A673 (cell line): ENCODE data around the gene GCGR. TPM values are rescaled to one million over a fixed set of nuclear protein-coding genes. Genes with fewer than 3 reads are reported as not detected.

ENCODE experiments used
- BruUV-seq: library from RNA; stranded (reverse); fragments of 400-500 nt; replicated peaks from 2 replicates; lab custom pipeline; 2021; lab: Mats Ljungman, UMichigan
- CTCF ChIA-PET: fragments of 300-600 bp; sonication (Branson Sonifier 250); formaldehyde crosslinking; loops from one replicate; lab custom pipeline; 2022; ENCODE audit warnings: antibody characterized with exemption; lab: Charles Lee
- POLR2A ChIA-PET: fragments of 300-600 bp; sonication (Branson Sonifier 250); formaldehyde crosslinking; loops from one replicate; lab custom pipeline; 2022; ENCODE audit warnings: antibody characterized with exemption; ENCODE audit not compliant: low non-redundant PET; lab: Charles Lee
- DNase-seq: peaks from one replicate; pipeline ENCODE4 v3.0.0-alpha.2; 2015; ENCODE audit warnings: low spot score
- H3K27ac ChIP-seq: fragments of 200-600 bp; sonication (generic); 2 replicates; pipeline ENCODE4 v1.5.1; 2016; ENCODE audit warnings: mixed run types, low read depth, mild to moderate bottlenecking, mixed read lengths, antibody characterized with exemption, low read length; ENCODE audit not compliant: poor library complexity, severe bottlenecking
- H3K27me3 ChIP-seq: fragments of 200-600 bp; sonication (generic); replicated peaks from 2 replicates; pipeline ENCODE4 v1.6.1; 2017; ENCODE audit warnings: mixed run types, low read depth, mild to moderate bottlenecking, mixed read lengths, antibody characterized with exemption, low read length; ENCODE audit not compliant: insufficient read depth, poor library complexity
- H3K36me3 ChIP-seq: fragments of 200-600 bp; sonication (generic); 2 replicates; pipeline ENCODE4 v1.6.1; 2016; ENCODE audit warnings: mixed run types, mild to moderate bottlenecking, mixed read lengths, antibody characterized with exemption, low read length; ENCODE audit not compliant: insufficient read depth, poor library complexity, severe bottlenecking
- H3K4me1 ChIP-seq: fragments of 200-600 bp; sonication (generic); 2 replicates; pipeline ENCODE4 v1.6.1; 2017; ENCODE audit warnings: mixed run types, mild to moderate bottlenecking, mixed read lengths, antibody characterized with exemption, low read length; ENCODE audit not compliant: insufficient read depth, poor library complexity, severe bottlenecking
- H3K4me3 ChIP-seq: fragments of 200-600 bp; sonication (generic); 2 replicates; pipeline ENCODE4 v1.5.1; 2016; ENCODE audit warnings: low read depth, mixed run types, mild to moderate bottlenecking, mixed read lengths, low read length; ENCODE audit not compliant: poor library complexity, severe bottlenecking
- H3K9me3 ChIP-seq: fragments of 200-600 bp; sonication (generic); 2 replicates; pipeline ENCODE4 v1.6.1; 2016; ENCODE audit warnings: mixed run types, low read depth, mild to moderate bottlenecking, mixed read lengths, antibody characterized with exemption, low read length; ENCODE audit not compliant: poor library complexity, severe bottlenecking
- EZH2 ChIP-seq: fragments of 200-600 bp; sonication (generic); IDR thresholded peaks from 2 replicates; pipeline ENCODE4 v1.6.1; 2017; ENCODE audit warnings: borderline replicate concordance, low read depth, mild to moderate bottlenecking, mixed read lengths, antibody characterized with exemption, low read length; ENCODE audit not compliant: poor library complexity, severe bottlenecking
- intact Hi-C: fragments of 100-400 bp; cut with micrococcal nuclease; formaldehyde crosslinking; loops from one replicate; pipeline ENCODE4 v1.10.0; 2022; ENCODE audit not compliant: unreplicated experiment
- total RNA-seq: library from RNA; stranded (reverse); gene quantifications from 2 replicates; pipeline ENCODE4 v1.2.3, GENCODE V29; 2021
- TF ChIP-seq, protein P1 (sequence below): fragments of 300-800, 200-600 bp; sonication (generic); conservative IDR thresholded peaks from 2 replicates; pipeline ENCODE4 v1.5.1; 2017; ENCODE audit warnings: low read depth, mild to moderate bottlenecking, antibody characterized with exemption, low read length, moderate library complexity, mixed read lengths

The GCGR gene
- total RNA-seq, 1 experiment from 2014 or later = not detected

DNA sequence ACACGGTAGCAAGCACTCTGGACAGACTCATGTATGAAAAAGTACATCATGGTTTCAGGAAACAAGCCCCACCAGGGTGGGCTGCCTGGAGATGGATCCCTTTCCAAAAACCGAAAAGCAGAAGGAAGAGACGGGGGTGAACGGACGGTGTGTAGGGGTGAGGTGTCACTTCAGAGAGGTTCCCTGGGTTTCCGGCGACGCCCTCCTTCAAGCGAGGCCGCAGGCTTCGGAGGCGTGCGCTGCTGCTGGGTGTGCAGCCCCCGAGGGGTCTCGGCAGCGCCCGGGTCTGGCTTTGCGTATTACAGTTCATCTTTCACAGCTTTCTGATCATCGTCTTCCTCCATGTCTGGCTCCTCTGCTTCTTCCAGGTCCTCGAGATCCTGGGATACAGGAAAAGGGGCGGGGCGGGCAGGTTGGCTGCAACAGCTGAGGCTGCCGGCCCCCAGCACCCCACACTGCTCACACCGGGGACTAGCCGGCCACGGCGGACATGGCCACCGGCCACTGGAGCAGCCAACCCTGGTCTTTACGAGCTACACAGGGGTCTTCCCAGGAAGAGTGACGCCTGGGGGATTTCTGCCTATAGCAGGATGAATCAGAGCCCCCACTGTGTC is 39.9 kb downstream of the GCGR start:
- intact Hi-C loops = no loop called here
- POLR2A ChIA-PET = no interaction called here
- TF ChIP-seq EZH2 = no peak
- TF ChIP-seq, protein P1, sequence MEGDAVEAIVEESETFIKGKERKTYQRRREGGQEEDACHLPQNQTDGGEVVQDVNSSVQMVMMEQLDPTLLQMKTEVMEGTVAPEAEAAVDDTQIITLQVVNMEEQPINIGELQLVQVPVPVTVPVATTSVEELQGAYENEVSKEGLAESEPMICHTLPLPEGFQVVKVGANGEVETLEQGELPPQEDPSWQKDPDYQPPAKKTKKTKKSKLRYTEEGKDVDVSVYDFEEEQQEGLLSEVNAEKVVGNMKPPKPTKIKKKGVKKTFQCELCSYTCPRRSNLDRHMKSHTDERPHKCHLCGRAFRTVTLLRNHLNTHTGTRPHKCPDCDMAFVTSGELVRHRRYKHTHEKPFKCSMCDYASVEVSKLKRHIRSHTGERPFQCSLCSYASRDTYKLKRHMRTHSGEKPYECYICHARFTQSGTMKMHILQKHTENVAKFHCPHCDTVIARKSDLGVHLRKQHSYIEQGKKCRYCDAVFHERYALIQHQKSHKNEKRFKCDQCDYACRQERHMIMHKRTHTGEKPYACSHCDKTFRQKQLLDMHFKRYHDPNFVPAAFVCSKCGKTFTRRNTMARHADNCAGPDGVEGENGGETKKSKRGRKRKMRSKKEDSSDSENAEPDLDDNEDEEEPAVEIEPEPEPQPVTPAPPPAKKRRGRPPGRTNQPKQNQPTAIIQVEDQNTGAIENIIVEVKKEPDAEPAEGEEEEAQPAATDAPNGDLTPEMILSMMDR = no peak
- H3K4me3 ChIP-seq = no peak overlapping the region
- H3K27me3 ChIP-seq = no peaks in the 10 kb centered on the region
- H3K27ac ChIP-seq = no peak overlapping the region
- H3K4me1 ChIP-seq = no peaks in the 10 kb centered on the region
- no peaks in the 10 kb centered on the region for H3K9me3 ChIP-seq
- no peak for DNase-seq
- no TSS peak for BruUV-seq
- CTCF ChIA-PET = no interaction called here
- H3K36me3 ChIP-seq = peaks cover 55% of the 10 kb centered on the region

DNA sequence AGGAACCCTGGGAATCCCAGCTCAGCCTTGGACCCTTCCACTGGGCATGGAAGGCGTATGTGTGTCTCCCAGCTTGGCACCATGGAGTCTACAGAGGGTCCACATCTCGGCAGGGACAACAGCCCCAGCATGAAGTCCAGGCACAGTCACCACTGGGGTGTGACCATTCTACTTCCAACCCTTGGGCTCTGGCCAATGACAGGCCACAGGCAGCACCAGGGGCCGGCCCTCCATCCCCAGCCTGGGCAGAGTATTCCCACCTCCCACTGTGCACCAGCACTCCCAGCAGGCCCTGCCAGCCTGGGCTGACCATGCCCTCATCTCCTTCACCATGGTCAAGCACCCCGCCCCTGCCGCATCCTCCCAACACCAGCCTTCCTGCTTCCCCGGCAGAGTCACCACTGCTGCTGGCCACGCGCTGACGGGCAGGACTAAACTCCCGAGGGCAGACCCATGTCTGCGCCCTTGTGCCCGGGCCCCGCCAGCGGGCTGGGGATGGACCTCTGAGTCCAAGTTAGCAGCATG is 40.4 kb downstream of the GCGR start:
- Histone ChIP-seq H3K4me3 (no peak overlapping the region), H3K9me3 (no peaks in the 10 kb centered on the region), H3K27ac (no peak overlapping the region), H3K4me1 (no peaks in the 10 kb centered on the region), H3K27me3 (no peaks in the 10 kb centered on the region), H3K36me3 (peaks cover 61% of the 10 kb centered on the region)
- POLR2A ChIA-PET = no interaction called here
- DNase-seq = no peak
- BruUV-seq = no TSS peak
- intact Hi-C loops = no loop called here
- CTCF ChIA-PET = no interaction called here
- TF ChIP-seq, protein P1 = no peak
- TF ChIP-seq EZH2 = no peak

DNA sequence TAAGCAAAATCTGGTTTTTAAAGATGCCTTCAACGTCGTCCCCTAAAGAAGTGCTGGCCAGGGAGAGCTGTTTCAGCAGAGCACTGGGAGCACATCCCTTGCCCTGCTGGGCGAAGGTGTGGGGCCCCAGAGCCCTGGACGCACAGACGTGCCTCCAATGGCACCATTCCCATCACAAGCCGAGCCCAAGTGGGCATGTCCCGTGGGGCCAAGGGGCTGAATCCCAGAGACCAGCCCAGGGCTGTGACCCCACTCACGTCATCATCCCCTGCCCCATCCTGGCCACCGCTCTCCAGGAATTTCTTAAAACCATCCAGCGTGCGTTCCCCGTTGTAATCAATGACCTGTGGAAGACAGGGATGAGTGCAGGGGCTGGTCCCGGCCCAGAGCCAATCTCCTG is 40.9 kb downstream of the GCGR start:
- TF ChIP-seq, protein P1 = no peak
- TF ChIP-seq EZH2 = no peak
- no peak for DNase-seq
- peaks cover 63% of the 10 kb centered on the region for H3K36me3 ChIP-seq
- no peaks in the 10 kb centered on the region for H3K9me3 ChIP-seq
- intact Hi-C loops = no loop called here
- no peak overlapping the region for H3K4me3 ChIP-seq
- ChIA-PET POLR2A (no interaction called here), CTCF (no interaction called here)
- H3K27me3 ChIP-seq = no peaks in the 10 kb centered on the region
- BruUV-seq = no TSS peak
- no peaks in the 10 kb centered on the region for H3K4me1 ChIP-seq
- no peak overlapping the region for H3K27ac ChIP-seq
